Measurements from ENCODE around the gene PLXNA2.

The PLXNA2 gene

DNA sequence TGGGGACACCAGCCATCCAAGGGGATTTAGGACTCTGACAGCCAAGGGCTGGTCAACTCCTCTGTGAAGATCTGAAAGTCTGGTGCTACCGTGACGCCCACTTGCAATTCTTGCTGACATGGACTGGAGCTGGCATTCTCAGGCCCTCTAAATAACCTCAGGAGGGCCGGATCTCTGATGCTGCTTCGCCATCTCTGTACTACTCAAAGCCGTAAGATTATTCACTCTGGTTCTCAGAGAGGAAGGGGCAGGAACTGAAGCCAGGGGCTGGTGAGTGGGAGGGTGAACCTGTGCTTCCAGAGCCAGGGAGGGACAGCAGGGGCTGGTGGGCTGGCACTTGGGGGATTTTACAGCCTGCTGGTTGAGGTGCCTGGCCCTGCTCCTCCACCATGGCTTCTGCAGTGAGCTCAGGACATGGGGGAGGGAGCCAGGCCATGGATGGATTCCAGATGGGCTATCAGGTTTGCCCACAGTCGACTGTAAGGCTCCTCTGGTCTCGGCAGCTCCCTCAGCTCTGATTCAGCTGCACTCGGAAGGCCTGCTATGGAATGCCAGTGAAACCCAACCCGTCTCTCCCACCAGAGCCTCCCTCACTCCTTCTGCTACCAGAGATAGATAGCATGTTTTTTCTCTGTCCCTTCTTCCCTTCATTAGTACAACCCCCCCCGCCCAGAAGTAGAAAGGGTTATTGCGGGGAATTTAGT is 84.5 kb downstream of the PLXNA2 start:
- DNase-seq: no peak

DNA sequence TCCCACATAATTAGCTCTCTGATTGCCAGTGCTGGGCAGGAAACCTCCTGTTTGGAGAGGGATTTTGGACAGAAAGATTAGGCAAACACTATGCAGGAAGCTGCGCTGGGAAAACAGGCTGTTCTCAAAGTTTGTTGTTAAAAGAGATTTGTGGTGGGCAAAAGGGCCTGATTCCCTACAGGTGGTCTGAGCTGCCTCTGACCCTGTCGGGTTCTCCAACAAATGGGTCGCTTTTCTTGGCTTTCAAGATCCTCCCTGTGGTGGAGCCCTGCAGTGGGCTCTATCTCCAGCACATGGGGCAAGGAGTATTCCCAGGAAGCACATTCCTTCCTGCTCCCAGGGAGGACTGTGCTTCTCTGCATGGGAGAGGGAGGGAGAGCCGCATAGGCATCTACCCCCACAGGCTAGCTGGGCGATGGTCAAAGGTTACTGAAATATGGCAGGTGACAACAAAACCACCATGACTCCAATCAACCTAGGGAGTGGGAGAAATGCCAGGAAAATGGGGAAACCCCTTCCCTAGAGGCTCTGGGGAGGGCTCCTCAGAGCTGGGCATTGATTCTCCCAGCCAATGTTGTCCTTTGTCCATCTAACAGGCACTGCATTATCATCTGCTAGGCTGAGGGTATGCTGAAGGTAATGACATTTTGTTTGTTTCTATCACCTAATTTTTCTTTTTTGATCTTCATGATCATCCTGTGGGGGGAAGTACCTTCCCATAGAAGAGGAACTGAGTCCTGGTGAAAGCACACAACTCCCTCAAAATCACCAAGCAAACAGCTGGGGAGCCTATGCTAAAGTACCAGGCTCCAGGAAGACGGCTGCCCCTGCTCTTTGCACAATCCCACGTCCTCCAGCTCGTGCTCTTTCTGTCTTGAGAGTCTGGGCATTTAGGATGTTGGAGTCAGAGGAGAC is 85.3 kb downstream of the PLXNA2 start:
- DNase-seq: no peak

DNA sequence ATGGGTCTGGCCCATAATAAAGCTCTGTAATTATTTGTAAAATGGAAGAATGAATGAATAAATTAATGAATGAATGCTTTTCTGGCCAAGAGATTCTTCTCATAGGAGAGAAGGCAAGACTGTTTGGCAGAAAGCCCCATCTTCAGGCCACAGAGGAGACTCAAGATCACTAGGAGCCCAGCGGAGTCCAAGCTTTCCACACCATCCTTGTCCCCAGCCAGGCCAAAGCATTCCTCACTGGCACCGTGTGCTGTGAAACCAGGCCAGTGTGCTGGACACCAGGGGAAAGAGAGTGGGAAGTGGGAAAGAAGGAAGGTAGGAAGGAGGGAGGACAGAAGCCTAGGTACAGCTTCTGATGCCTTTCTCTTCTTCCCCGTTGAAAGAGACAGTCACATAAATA is 86.4 kb downstream of the PLXNA2 start:
- DNase-seq: no peak

DNA sequence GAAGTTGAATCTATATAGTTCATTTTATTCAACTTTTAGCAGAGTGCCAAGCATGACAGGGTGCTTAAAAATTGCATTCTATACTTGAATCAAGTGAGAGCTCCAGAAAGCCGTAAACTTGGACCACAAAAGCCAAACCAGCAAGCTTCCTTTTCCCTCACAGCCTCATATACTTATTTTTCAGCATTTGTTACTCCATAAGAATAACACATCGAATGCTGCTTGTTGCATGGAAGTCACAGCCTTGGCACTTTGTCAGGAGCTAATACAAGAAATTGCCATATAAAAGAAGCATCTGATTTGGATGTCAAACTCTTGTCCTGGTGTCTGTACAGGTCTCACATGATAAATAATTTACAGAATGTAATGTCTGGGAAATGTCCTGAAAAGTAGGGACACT is 87.4 kb downstream of the PLXNA2 start:
- DNase-seq: no peak

DNA sequence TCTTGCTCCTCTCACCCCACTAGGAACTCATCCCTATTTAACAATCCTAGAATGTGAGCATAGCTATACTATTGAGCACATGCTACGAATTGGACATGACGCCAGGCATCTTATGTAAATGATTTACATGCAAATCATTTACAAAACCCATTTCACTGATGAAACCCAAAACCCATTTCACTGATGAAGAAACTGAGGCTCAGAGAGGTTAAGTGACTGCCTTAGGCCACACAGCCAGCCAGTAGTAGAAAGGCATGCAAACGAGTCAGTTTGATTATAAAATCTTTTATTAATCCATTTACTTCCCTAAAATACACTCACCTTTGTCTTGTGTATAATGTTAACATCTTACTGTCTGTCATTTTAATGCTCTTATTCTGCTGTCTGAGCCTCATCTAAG is 87.9 kb downstream of the PLXNA2 start:
- no peak for DNase-seq

GRCh38 chr1:208154679-208155642 is 89.2 kb downstream of the PLXNA2 start:
- no peak for DNase-seq

GRCh38 chr1:208154040-208154439 is 90.1 kb downstream of the PLXNA2 start:
- DNase-seq: no peak

GRCh38 chr1:208153386-208153785 is 90.8 kb downstream of the PLXNA2 start:
- no peak for DNase-seq

DNA sequence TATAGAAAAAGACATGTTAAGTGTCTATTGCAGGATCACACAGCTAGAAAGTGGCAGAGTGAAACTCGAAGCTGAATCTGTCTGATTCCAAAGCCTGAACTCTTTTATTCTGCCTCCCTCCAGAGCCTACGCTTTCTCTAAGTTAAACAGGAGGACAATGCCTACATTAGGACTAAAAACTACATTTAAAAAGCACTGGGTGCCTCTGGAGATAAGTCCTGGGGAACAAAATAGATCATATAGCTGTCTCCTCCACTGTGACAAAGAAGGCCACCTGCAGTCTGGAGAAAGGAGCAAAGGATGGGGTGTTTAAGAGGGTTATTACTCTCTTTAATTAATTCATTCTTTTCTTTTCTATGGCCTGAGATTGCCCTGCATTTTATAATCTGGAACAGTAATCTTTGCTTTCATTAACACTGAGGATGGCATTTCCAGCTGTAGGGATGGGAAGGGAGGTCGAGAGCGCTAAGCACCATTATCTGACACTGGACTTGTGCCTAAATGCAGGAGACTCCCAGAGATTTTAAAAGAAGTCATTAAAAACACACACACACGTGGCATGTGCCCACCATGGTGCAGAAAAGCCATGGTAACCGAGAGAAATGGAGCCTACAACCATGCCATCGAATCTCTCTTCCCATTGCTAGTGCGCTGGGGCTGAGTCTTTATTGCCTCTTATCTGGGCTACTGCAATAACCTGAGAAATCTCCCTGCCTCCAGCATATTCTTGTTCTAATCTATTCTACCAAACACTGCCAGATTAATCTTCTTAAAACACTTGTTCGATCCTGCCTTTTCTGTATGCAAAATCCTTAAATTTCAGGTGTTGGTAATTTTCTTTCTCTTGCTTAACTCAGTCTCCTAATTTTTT is 92.2 kb downstream of the PLXNA2 start:
- no peak for DNase-seq

GRCh38 chr1:208150833-208151458 is 93.2 kb downstream of the PLXNA2 start:
- DNase-seq: no peak

DNA sequence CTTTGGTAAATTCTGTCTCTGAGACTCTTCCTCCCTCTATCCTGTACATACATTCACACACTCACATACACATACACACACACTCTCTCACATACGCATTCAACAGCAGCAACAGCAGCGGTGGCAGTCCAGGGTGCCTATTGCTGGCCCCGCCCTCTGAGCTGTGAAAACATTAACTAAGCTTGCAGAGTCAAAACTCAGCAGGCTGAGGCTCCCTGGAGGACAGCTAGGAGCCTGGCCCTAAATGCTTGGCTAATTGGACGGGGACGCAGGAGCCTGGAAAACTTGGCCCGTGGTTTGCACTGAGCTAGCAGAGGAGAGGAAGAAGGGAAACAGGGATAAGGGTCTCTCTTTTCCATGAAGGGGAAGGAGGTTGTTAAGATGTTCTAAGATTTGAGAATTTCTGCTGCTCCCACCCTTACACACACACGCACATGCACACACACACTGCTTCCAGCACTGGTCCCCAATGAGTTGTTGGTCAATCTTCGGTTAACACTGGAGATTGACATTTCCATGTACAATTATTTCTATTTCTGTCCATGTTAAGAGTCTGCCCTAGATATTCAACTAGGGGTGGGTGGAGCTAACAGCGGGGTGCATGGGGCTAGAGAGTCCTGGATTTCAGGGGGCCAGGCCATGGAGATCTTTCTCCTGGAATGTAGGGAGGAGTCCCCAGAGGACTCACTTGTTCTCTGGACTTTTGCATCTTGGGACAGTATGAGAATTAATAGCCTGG is 94.2 kb downstream of the PLXNA2 start:
- no peak for DNase-seq

GRCh38 chr1:208149213-208149612 is 95.0 kb downstream of the PLXNA2 start:
- DNase-seq: no peak

DNA sequence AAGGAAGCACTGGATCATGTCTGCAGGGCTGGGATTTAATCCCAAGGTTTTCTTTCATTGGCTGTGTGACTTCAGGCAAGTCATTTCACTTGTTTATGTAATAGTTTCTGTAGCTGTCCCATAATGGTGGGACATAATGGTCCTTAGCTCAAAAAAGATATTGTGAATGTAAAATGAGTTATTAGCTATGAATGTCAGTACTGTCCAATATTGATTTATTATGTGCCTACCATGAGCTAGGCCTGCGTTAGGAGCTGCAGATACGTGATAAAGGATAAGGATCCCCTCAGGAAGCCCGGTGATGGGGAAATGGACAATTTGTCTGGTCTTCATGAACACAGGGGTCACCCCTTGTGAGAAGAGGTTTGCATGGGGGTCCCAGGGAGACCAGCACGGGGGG is 95.8 kb downstream of the PLXNA2 start:
- DNase-seq: no peak

GRCh38 chr1:208146650-208147049 is 97.5 kb downstream of the PLXNA2 start:
- no peak for DNase-seq

- no peak for DNase-seq
These were observed 99.0 kb downstream of the PLXNA2 start for GRCh38 chr1:208145167-208145566.

DNA sequence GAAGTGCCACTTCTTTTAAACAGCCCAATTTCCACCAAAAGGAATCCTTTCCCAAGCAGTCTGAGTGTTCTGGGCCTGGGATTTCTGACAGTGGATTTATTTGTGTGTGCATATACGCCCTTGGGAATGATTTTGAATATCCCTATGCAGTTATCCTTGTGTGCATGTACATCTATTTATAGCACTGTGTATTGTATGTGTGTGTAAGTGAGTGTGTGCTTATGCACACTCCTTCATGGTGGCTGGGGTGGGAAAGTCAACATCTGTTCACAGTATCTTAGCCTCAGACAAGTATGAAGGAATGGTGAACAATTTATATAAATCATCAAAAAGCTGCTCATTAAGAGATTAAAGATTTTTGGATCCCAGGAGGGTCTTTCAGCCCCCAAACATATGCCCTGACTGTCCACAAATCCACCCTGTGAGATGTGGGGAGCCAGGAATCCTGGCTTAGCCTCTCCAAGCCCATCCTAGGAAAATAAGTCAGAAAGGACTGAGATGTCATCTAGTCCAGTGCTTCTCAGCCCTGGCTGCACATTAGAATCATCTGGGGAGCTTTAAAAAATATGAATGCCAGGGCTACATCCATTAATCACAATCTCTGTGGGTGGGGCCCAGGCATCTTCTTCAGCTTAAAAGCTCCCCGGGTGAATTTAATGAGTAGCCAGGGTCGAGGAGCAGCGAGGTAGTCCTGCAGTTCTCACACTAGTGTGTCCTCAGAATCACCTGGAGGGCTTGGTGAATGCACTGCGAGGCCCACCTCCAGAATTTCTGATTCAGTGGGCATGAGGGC is 101.4 kb downstream of the PLXNA2 start:
- no peak for DNase-seq

GRCh38 chr1:208141610-208142192 is 102.5 kb downstream of the PLXNA2 start:
- no peak for DNase-seq

DNA sequence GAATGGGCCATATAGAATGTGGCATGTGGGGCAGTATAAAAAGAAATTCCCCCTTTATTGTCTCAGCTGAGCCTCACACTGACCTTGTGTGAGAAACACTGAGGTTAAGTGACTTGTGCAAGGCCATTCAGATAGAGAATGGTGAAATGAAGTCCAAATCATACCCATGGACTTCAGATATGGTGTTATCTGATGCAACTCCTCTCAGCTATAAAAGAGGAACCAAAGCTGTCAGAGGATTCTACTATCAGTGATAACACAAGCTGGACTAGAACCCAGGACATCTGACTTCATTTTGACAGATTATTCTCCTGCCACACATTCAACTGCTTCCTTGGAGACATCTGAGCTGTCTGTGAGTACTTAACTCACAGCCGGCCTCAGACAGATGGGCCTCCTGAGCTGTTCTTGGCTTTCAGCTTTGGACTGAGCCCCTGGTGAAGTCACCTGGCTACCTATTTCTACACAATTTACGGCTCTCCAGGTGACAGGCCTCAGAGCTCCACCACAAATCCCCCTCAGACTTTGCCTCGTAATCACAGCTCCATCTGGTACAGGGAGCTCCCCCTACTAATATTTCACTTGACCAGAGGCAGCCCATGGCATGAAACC is 104.6 kb downstream of the PLXNA2 start:
- DNase-seq: no peak

DNA sequence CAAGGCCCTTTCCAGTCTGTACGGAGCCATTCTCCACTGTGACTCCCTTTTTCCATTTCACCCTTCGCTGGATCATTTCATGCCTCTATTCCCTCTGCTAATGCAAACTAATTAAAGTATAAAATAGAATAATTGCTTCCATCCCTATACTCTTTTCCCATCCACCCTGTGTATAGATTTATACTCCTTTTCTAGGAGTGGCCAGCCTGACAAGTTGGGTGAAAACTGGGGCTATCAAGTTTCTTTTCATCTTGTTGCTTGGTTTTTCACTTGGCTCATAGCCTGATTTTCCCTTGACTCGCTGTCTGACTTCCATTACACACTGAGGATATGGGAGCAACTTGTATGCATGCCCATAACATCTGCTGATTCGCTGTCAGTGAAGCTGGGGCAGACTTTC is 107.0 kb downstream of the PLXNA2 start:
- no peak for DNase-seq

All from stimulated activated CD4-positive, alpha-beta T cell treated with anti-CD3 and anti-CD28 coated beads, Interleukin-1b, Interleukin-23, amount 100 ng/mL, for 48 hours (primary cell).